ACC112 (cell line): ENCODE measurements around the gene SPOCK2.

ENCODE experiments used
- H2AFZ ChIP-seq: fragments of 200-600 bp; sonication (generic); one replicate; pipeline ENCODE4 v1.6.0; 2017; ENCODE audit warnings: antibody characterized with exemption, low read length; ENCODE audit not compliant: unreplicated experiment
- H3K27ac ChIP-seq: fragments of 200-600 bp; sonication (generic); 2 replicates; pipeline ENCODE4 v1.5.1; 2014; ENCODE audit warnings: low read depth, mild to moderate bottlenecking, antibody characterized with exemption, low read length, moderate library complexity
- H3K27me3 ChIP-seq: fragments of 200-600 bp; sonication (generic); 2 replicates; pipeline ENCODE4 v1.6.1; 2014; ENCODE audit warnings: mild to moderate bottlenecking, antibody characterized with exemption, low read length, moderate library complexity, mixed read lengths; ENCODE audit not compliant: insufficient read depth
- H3K36me3 ChIP-seq: fragments of 200-600 bp; sonication (generic); 2 replicates; pipeline ENCODE4 v1.6.1; 2016; ENCODE audit warnings: mild to moderate bottlenecking, antibody characterized with exemption, low read length, moderate library complexity, mixed read lengths; ENCODE audit not compliant: insufficient read depth
- H3K4me1 ChIP-seq: fragments of 200-600 bp; sonication (generic); one replicate; pipeline ENCODE4 v1.6.1; 2016; ENCODE audit warnings: low read length, mixed read lengths; ENCODE audit not compliant: insufficient read depth, unreplicated experiment, control insufficient read depth
- H3K4me3 ChIP-seq: fragments of 200-600 bp; sonication (generic); 2 replicates; pipeline ENCODE4 v1.5.1; 2014; ENCODE audit warnings: mild to moderate bottlenecking, low read depth, low read length
- H3K79me2 ChIP-seq: fragments of 200-600 bp; sonication (generic); one replicate; pipeline ENCODE4 v1.6.0; 2016; ENCODE audit warnings: low read length; ENCODE audit not compliant: control insufficient read depth, unreplicated experiment, insufficient read depth

The SPOCK2 gene

GRCh38 chr10:72025400-72025799 is 63.0 kb downstream of the SPOCK2 start:
- no peak overlapping the region for H3K27ac ChIP-seq

GRCh38 chr10:72024596-72024995 is 63.8 kb downstream of the SPOCK2 start:
- Histone ChIP-seq H3K27me3 (no peaks in the 10 kb centered on the region), H3K27ac (no peak overlapping the region), H3K4me1 (peaks cover 11% of the 10 kb centered on the region), H3K4me3 (no peak overlapping the region), H3K36me3 (no peaks in the 10 kb centered on the region), H2AFZ (no peak overlapping the region), H3K79me2 (no peaks in the 10 kb centered on the region)

More at GRCh38 chr10:72025400-72025799, 63.0 kb downstream of the SPOCK2 start:
- no peak overlapping the region for H3K4me3 ChIP-seq
- no peaks in the 10 kb centered on the region for H3K79me2 ChIP-seq
- H2AFZ ChIP-seq: no peak overlapping the region
- H3K4me1 ChIP-seq: peaks cover 11% of the 10 kb centered on the region
- H3K36me3 ChIP-seq: no peaks in the 10 kb centered on the region
- no peaks in the 10 kb centered on the region for H3K27me3 ChIP-seq

- Histone ChIP-seq H3K4me3 (no peak overlapping the region), H3K27ac (no peak overlapping the region), H3K36me3 (no peaks in the 10 kb centered on the region), H3K4me1 (peaks cover 10% of the 10 kb centered on the region), H3K79me2 (no peaks in the 10 kb centered on the region), H2AFZ (no peak overlapping the region), H3K27me3 (no peaks in the 10 kb centered on the region)
Observed at GRCh38 chr10:72022228-72022627, 66.1 kb downstream of the SPOCK2 start.

DNA sequence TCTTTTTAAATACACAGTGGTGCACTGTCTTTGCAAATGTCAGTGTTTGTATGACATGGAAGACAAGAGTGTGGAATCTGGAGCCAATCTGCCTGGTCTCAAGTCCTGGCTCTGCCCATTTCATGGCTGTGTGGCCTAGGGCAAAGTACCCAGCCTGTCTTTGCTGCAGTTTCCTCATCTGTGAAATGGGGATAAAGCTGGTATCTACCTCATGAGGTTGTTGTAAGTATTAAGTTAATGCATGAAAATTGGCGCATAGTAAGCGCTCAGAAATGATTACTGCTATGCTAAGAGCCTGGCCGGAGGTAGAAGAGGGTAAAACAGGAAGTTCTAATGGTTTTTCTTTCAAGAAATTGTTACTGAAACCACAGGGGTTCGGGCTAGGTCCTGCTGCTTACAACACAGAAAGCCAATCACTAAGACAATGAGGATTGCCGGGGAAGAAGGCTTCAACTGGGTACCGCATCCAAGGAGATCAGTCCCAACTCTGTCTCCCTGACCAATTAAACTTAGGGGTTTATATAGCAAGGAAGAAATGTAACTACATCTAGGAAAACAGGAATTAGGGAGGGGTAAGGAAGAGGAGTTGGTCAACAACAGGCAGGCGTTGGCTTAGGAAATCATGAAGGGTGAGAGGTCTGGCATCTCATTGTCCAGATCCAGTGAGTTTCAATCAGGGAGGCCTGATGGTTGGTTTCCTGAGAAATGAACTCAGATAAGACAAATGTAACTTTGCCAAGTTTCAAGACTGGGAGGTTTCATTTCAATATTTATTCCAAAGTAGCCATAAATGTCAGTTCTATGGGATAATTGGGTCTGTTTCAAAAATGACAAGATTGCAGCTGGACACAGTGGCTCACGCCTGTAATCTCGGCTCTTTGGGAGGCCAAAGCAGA is 67.2 kb downstream of the SPOCK2 start:
- no peak overlapping the region for H2AFZ ChIP-seq
- no peaks in the 10 kb centered on the region for H3K27me3 ChIP-seq
- H3K79me2 ChIP-seq: no peaks in the 10 kb centered on the region
- H3K4me1 ChIP-seq: peaks cover 11% of the 10 kb centered on the region
- no peak overlapping the region for H3K27ac ChIP-seq
- no peaks in the 10 kb centered on the region for H3K36me3 ChIP-seq
- H3K4me3 ChIP-seq: no peak overlapping the region

DNA sequence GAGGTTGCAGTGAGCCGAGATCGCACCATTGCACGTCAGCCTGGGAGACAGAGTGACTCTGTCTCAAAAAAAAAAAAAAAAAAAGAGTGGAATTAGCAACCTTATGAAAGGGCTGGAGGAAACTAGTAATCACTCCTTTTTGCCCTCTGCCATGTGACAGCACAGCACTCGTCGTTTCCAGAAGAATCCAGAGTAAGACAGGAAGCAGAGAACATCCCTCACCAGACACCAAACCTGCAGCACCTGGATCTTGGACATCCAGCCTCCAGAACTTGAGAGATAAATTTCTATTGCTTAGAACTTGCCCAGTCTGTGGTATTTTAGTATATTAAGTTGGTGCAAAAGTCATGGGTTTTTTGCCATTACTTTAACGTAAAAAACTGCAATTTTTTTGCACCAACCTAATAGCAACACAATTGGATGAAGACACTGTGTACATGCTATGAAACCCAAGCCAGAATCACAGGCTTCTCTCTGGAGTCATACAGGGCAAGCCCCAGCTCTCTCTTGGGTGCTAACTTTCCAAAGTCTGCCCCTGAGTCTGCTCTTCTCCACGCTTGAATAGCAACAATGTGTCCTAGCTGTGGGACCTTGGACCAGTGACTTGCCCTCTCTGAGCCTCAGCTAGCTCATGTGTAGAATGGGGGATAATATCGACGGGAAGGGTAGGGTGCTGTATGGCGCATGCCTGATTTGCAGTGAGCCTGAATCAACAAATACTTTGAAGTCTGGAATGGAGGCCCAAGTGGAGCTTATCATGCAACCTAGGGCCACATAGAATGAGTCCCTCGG is 69.1 kb downstream of the SPOCK2 start:
- H3K27me3 ChIP-seq: no peaks in the 10 kb centered on the region
- no peak overlapping the region for H3K4me3 ChIP-seq
- H2AFZ ChIP-seq: no peak overlapping the region
- peaks cover 11% of the 10 kb centered on the region for H3K4me1 ChIP-seq
- no peaks in the 10 kb centered on the region for H3K79me2 ChIP-seq
- no peak overlapping the region for H3K27ac ChIP-seq
- no peaks in the 10 kb centered on the region for H3K36me3 ChIP-seq

GRCh38 chr10:72016608-72017300 is 71.6 kb downstream of the SPOCK2 start:
- Histone ChIP-seq H3K27ac (no peak overlapping the region), H2AFZ (no peak overlapping the region), H3K79me2 (no peaks in the 10 kb centered on the region), H3K27me3 (no peaks in the 10 kb centered on the region), H3K36me3 (no peaks in the 10 kb centered on the region), H3K4me1 (peaks cover 11% of the 10 kb centered on the region), H3K4me3 (no peak overlapping the region)

GRCh38 chr10:72015841-72016240 is 72.5 kb downstream of the SPOCK2 start:
- Histone ChIP-seq H3K4me1 (peaks cover 11% of the 10 kb centered on the region), H2AFZ (no peak overlapping the region), H3K4me3 (no peak overlapping the region)

DNA sequence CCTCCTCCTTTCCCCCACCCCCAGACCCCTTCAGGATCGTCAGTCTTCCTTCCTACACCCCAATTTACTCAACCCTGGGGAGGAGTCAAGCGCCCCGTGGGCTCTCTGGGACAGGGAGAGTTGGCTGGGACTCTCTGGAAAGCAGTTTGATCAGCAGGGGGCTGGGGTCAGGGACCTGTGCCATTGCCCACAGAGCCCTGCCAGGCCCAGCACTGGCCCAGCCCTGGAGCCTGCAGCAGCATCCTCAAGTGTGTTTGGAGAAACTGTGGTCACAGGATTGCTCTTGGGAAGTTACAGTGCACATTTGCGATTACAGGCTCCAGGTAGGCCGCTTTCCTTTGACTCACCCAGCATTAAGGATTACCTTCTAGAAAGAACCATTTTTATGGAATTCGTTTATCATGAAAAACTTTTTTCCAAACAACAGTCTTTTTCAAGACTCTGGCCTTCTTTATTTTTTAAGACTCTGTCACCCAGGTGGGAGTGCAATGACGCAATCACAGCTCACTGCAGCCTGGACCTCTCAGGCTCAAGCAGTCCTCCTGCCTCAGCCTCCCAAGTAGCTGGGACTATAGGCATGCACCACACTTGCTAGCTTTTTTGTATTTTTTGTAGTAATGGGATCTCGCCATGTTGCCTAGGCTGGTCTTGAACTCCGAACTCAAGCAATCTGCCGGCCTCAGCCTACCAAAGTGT is 73.4 kb downstream of the SPOCK2 start:
- H3K27ac ChIP-seq: no peak overlapping the region
- H3K4me1 ChIP-seq: peaks cover 18% of the 10 kb centered on the region
- no peak overlapping the region for H3K4me3 ChIP-seq
- H2AFZ ChIP-seq: no peak overlapping the region
- no peaks in the 10 kb centered on the region for H3K27me3 ChIP-seq
- H3K36me3 ChIP-seq: no peaks in the 10 kb centered on the region
- no peaks in the 10 kb centered on the region for H3K79me2 ChIP-seq

More at GRCh38 chr10:72015841-72016240, 72.5 kb downstream of the SPOCK2 start:
- no peak overlapping the region for H3K27ac ChIP-seq
- no peaks in the 10 kb centered on the region for H3K36me3 ChIP-seq
- no peaks in the 10 kb centered on the region for H3K79me2 ChIP-seq
- no peaks in the 10 kb centered on the region for H3K27me3 ChIP-seq

DNA sequence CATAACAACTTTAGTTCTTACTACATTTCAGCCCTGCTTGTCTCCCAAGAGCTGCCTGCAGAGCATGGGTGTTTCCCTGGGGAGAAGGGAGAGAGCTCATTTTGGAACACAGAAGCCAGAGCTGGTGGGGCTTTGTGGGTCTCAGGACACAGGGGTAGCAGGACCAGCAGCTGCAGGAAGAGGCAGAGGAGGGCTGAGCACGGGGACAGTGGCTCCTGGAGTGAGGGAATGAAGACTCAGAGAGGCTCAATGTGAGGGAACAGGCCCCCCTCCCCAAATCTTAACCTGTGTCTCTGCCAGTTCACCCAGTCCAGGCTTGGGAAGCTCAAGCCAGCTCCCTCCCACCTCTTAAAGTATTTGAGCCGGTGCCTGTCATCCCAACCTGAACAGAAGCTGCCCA is 74.2 kb downstream of the SPOCK2 start:
- no peak overlapping the region for H3K27ac ChIP-seq
- H3K4me3 ChIP-seq: no peak overlapping the region
- H2AFZ ChIP-seq: no peak overlapping the region
- H3K27me3 ChIP-seq: no peaks in the 10 kb centered on the region
- H3K79me2 ChIP-seq: no peaks in the 10 kb centered on the region
- H3K4me1 ChIP-seq: peaks cover 24% of the 10 kb centered on the region
- no peaks in the 10 kb centered on the region for H3K36me3 ChIP-seq
